MV-4-11 (cell line): ENCODE data around the gene TP73.

Experiments used
- DNase-seq: peaks from one replicate; lab custom pipeline; 2025; lab: John Stamatoyannopoulos, UW

Gene TP73

DNA sequence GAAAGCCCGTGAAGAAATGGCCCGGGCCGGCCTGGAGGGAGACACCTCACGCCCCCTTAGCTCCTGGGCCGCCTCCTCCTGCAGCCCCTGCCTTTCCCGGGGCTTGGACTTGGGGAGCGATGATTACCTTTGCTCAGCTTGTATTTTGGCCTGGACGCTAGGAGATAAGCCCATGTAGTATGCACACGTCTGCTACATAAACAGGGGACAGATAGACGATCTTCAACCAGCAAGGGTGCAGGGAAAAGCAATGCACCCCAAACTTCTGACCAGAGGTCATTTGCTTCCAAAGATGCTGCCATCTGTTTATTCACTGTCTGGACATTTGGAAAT, 936 bp downstream of the TP73 start:
- DNase-seq, result no peak

DNA sequence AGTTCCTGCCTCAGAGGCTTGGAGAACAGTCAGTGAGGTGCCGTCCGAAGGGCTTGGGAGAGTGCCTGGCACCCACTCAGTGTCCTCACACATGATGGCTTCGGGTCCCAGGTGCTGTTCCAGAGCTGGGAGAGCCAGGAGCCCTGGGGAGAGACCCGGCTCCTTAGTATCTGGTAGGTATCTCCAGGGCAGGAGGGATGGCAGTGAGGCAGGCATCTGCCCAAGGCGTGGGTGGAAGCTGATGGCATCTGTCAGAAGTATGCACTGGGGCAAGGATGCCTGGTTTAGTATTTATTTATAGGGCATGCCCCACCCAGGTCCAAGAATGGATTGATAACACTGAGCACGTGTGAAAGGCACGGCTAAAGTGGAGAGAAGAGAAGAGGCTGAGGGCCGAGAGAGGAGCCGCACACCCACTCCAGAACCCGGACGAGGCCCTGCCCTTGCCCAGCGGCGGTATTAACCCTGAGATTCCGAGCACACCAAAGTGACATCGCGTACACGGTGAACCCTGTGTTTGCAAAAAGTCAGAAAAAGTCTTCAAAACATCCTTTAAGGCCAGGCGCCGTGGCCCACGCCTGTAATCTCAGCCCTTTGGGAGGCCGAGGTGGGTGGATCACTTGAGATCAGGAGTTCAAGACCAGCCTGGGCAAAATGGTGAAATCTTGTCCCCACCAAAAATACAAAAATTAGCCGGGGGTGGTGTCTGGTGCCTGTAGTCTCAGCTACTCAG, 2.4 kb downstream of the TP73 start:
- no peak for DNase-seq

DNA sequence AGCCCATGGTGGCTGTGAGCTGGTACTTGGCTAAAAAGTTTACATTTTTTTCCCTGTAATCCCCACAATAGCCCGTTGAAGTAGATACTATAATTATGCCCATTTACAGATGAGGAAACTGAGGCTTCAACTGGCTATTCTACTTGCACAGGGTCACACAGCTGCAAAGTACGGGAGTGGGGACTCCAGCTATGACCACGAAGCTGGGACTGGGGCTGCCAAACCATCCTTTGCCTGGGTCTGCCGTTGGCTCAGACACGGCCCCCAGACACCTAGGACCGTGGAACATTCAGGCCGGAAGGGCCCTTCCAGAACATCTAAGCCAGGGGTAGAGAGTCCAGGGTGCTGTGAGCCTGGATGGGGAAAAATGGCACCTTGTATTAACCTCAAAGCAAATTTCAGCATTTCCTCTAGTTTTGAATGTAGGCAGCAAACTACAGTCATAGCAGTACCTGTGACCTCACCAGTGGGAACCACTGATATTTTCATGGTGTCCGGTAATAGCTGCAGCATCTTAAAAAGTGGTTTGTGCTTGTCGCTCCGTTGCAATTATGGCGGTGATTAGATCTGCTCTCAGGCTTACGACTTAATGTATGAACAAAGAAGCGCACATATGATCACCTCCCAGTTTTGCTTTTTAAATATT, 4.3 kb downstream of the TP73 start:
- no peak for DNase-seq

DNA sequence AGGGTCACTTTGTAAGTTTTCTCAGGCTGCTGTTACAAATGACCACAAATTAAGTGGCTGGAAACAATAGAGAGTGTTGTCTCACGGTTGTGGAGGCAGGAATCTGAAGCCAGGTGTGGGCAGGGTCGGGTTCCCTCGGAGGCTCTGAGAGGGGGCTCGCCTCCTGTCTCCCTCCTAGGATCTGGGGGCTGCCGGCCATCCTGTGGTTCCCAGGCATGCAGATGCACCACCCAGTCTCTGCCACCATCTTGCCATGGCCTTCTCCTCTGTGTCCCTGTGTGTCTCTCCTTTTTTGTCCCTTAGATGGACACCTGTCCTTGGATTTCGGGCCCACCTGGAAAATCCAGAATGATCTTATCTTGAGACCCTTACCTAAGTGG, 4.8 kb downstream of the TP73 start:
- DNase-seq, result no peak

DNA sequence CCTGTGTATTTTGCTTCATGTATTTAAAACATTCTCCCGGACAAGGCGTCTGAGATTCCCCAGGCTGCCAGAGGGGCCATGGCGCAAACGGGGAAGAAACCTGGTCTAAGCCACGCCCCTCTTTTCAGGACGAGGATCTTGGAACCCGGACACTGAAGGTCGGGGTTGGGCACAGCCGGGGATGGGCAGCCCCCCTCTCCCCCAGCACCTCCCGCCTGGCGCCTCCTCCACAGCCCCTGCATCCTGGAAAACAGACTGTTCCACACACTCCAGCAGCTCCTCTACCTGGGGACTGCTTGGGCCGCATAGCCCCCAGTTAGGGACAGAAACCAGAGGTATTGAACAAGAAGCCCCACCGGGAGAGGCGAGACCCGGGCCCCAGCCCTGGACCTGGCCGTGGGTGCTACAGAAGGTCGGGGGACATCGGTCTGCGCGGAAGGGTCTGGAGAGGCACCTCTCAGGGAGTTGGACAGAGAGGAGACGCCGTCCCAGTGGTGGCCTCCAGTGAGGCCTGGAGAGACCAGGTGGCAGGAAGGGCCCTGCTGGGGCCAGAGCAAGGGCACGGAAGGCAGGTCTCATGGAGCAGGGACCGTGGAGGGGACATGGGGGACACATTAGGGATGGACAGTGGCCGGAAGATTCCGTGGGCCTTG, 5.4 kb downstream of the TP73 start:
- DNase-seq, result no peak

DNA sequence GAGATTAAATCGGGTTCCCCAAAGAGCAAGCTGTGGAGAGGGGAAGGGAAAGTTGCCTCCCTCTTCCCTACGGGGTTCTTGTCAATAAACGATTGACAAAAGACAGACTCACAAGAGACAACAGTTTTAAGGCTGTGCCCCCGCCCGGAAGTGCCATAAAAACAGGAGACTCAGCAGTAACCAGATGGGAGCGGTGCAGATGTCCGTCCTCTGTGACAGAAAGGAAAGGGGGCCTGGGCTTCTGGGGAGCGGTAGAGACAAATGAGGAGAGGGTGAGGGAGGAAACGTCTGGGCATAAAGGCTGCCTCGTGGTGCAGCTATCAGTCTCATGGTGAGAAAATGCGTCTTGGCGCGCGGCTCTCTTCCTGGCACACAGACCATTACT, 5.9 kb downstream of the TP73 start:
- no peak for DNase-seq

DNA sequence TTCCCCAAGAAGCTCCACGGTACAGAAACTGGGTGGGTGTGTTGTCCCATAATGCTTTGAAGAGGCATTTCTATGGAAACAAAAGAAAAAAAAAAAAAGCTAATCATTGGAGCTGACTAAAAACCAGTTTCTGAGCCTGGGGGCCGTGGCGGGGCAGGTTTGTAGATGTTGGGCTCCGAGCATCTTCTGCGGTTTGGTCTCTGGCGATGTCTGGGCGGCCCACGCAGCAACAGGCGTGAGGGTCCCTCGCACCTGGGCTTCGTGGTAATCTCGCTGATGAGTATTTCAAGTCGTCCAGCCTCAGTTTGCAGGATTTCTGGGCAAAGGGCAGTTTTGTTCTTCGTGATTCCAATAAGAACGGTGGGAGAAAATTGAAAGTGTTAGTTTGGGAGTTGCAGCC, 6.8 kb downstream of the TP73 start:
- no peak for DNase-seq

DNA sequence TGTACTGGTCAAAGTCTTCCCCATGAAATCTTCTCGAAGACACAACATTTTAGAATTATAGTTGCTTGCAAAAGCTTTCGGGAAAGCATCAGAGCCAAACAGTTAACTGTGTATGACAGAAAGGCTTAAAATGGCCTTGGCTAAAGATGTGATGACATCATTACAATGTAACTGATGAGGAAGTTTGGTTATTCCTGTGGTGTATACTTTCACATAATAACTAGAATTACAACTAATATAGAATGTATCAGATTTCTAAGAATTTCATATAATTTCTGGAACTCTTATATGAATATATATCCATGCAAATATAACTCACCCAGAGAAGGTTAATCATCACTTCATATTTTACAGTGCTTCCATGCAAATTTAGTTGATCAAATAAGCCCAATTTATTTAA, 8.4 kb downstream of the TP73 start:
- peak; percentile 59 for DNase-seq

DNA sequence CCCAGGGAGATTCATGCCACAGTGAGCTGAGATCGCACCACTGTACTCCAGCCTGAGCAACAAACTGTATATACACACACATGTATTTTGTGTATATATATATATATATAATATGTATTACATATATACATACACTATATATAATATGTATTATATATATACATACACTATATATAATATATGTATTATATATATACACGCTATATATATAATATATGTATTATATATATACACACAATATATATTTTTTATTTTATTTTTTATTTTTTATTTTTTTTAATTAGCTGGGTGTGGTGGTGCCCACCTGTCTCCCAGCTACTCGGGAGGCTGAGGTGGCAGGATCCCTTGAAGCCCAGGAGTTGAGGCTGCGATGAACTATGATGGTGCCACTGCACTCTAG, 9.3 kb downstream of the TP73 start:
- DNase-seq, result no peak

DNA sequence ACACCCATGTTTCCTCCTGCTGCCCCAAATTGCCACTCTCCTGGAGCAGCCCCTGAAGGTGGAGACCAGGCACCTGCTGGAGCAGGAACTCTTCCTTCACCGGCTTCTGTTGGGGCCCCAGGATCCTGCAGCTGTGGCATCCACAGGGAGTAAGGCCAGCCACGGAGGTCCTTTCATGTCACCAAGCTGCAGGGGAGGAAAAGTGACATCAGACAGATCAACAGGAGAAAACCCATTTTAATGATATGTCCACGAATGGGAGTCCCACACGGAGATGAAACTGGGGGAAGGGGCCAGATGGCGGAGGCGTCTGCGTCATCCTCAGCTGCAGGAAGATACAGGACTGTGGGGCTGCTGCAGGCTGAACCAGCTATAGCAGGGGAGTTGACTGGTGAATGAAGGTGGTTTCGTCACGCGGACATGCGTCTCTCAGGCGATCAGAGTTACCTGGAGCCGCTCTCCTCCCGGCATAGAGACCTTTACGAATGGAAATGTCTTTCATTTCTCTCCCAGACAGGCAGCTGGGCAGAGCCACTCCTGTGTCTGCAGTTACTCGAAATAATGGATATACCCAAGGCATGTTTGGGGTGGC, 9.9 kb downstream of the TP73 start:
- no peak for DNase-seq

DNA sequence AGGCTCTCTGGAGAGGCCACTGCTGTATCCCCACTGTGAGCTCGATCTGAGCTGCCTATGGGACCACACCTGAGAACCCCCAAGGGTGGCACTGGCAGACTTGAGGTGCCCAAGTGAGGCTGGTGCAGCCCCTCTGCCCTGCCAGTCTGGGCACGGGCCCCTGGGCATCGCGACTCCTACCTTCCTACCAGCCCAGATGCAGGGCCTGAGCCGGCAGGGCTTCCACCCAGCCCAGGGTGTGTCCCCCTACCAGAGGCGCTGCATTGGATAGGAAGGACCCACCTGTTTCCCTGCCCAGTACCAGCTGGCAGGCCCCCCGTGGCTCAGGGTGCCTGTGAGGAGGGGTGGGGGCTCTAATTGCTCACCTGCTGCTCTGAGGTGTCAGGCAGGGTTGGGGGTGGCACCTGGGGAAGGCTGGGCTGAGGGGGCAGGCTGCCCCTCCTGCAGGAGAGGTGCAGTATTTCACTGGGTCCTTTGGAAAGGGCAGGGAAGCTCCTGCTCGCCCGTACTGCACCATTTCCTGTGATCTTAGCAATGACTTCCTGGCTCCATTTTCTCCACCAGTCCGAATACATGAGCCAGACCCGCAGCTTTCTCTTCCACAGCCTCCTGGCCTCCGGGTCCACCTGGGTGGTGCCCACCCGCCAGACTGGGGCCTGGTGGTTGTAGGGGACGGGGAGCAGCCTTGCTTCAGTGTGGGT, 11.8 kb downstream of the TP73 start:
- DNase-seq, result no peak

DNA sequence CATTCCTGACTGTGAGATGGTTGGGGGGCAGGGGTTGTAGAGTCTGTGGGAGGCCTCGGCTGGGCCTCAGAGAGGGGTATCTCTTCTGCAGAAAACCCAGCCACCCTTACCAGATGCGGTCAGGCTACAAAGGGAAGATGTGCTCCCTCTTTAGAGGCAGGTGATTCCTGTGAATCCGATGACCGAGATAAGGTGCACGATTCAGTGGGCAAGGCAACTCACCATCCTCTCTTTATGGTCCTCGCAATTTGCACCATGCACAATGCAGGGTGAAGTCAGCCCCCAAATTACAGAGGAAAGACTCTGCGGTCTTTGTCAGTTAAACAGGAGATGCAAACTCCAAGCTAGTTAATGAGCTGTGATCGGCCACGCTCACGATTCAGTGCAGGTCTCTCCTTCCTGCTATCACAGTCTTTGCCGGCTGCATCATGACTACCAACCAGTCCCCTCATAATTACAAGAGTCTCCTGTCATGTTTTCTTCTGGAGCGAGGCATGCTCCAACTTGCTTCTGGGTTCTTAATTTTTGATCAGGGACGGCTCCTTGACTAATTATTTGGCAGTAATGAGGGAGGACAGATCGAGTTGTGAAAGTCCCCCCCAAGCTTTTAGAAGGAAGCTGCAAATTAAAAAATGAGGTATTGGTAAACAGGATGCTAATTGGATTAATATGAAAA, 12.5 kb downstream of the TP73 start:
- no peak for DNase-seq

DNA sequence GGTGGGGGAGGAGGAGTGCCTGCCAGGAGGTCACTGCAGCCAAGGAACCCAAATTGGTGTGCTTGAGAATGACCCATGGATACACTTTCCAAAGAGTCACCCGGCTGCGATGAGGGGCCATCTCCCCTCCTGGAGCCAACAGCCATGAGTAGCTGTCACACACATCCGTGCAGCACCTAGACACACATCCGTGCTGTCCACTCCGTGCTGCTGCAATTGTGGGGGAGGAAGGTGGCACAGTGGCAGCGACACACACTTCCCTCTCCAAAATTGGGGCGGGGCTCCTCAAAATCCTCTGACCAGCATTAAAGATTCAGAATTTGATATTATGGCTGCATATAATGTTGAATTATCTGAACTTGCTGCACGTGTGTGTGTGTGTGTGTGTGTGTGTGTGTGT, 15.8 kb downstream of the TP73 start:
- no peak for DNase-seq

DNA sequence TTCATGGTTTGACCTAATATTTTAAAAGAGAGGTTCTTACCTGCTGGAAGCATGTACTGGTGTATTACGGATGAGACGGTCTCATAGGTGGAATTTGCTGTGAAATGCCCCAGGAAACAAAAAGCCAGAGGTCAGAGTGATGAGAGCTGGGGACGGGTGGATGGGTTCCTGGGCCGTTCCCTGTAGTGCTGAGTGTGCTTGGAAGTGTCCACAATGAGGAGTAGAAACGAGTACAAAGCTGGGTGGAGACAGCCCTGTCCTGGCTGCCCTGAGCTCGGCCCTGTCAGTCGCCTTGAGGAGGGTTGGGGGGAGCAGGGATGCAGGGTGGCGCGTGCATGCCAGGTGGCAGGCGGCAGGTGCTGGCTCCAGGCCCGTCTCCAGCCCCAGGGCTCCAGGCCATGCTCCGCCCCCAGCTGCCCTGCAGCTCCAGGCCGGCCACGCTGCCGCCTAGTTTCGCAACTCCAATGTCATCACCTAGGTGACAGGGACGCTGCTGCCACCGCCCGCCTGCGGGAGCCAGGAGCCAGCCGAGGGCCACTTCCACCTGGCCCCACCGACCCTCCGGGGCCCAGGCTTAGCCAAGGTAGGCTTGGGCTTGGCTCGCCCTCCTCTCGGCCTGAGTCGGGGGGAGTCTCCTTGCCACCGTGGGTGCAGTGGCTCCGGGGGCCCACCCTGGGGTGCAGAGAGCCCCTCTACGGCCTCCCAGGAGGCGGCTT, 16.4 kb downstream of the TP73 start:
- DNase-seq, result peak; percentile 70

DNA sequence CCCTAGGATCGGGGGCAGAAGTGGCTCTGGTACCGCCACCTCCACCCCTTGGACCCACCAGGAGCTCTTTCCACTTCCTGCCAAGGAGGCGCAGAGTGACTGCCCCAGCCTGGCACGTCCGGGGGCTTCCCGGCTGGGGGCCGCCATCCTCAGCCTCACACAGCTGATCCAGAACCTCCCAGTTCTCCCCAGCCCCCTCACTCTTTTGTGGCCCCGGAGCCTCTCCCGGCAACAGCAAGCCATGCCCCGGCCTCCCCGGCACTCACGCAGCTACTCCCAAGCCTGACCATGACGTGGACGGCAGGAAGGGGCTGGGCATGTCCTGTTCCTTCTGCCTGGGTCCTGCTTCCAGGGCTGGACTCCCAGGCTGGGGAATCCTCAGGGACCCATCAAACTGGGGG, 17.1 kb downstream of the TP73 start:
- DNase-seq, result no peak

DNA sequence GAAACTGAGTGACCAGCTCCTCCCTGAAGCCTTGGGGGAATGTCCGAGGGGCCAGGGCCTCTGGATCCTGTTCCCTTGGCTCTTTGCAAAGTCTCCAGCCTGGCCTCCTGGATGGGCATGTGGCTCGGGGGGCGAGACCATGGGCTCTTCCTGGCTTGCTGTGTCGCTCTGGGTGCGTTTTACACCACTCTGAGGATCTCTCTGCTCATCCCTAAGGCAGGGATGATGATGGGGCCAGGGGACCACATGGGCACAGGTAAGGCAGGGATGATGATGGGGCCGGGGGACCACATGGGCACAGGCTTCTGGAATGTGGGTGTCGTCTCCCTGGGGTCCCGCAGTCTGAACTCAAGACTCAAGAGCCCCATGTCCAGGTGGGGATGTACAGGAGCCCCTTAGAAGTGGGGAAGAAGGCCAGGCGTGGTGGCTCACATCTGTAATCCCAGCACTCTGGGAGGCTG, 17.7 kb downstream of the TP73 start:
- DNase-seq, result no peak

DNA sequence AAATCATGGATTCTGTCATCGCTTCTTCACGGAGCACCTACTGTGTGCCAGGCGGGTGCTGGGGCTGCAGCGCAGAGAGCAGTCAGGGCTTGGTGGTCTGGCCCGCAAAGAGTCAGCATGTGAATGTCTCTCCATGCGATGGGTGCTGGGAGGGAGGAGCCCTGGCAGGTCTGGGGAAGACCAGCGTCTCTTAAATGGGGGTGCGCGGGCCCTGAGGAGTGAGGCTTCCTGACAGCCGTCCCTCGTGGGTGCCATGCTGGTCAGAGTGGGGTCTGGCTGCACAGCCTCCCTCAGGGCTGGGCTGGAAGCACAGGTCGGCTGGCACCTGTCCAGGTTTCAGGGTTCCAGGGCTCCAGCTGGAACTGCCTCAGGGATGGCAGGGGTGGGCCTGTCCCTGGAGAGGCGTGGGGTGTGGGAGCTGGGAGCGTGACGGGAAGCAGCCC, 18.5 kb downstream of the TP73 start:
- DNase-seq, result no peak

DNA sequence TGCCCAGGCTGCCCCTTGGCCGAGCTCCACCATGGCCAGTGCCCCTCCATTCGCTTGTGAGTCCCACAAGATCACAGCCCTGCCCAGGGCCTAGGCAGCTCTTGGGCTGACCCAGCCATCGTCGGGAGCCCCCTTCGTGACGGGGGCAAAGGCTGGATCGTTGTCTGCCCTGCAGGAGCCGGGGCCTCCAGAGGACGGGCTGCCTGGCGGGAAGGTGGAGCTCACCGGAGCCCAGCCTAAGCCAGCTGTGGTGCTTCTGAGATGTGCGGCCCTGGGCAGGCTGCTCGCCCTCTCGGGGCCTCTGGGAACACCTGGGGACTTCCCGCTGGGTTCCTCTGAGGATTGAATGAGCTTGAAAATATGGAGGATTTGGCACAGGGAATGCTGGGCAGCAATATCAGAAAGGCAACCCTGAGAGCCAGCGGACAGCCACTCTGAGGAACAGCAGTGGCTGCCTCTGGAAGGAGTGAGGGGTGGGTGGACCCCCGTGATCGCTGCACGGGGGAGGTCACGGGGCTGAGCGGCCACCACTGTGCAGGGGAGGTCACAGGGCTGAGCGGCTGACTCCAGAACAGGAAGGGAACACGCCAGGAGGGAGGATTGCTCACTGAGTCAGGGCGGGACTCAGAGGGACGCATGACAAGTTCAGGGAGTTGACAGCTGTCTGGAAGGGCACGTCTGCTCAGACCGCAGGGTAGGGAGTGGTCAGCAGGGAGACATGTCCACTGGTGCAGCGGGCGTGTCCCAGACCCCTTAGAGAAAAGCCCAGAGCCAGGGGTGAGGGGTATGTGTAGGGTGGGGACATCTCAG, 19.3 kb downstream of the TP73 start:
- no peak for DNase-seq

DNA sequence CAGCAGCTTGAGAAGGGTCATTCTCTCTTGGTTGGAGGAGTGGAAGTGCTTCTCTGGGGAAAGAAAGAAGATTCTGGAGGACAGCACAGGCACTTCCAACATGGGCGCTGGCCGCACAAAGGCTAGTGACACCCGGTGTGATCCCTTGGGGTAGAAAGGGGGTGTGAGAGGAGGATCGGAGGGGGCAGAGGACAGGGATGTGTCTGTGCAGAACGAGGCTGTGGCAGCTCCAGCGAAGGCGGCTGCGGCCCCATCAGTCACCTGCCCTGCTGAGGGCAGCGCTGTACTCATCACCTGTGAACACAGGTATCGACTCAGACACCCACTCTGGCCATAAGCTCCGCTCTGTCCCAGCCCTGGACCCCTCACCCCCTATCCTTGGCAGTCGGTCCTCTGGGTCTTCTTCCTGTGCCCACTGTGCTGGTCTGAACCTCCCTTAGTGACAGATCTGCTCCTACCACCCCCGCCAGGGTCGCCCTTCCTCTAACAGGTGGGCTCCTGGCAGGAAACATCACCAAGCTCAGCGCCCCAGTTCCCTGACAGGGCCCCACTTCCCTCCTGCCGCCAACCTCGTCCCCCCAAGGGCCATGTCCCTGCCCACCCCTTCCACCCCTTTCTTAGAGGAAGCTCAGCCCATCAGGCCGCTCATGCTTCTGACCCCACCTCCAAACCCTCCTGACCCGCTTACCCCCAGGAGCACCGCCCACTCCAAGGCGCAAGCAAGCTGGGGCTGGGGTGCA, 20.1 kb downstream of the TP73 start:
- DNase-seq, result no peak

DNA sequence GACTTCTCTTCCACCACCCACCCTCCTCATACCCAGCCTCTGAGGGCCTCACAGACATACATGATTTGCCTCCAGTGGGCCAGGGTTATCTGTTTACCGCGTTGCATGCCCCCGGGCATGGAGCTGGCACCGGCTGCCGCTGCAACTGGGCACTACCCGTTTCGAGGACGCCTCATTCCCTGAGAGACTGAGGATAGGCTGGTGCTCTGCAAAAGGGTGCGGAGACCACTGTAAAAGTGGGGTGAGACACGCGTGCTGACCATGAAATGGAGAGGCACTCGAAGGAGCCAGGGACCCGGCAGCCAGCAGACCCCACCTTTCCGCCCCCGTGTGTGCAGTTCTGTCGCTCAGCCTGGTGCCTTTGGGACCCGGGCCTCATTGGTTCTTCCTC, 20.6 kb downstream of the TP73 start:
- no peak for DNase-seq
